HG03565 (cell line): Measurements from ENCODE around the gene ZFP91.

ENCODE experiments used
- ATAC-seq: cut with Tn5 transposase; IDR thresholded peaks from one replicate; pipeline ENCODE4 v1.9.1; 2021; ENCODE audit warnings: mild to moderate bottlenecking, moderate library complexity; ENCODE audit not compliant: unreplicated experiment

ZFP91 gene

GRCh38 chr11:58659404-58659803, 80.5 kb downstream of the ZFP91 start:
- no peak for ATAC-seq

GRCh38 chr11:58659910-58660570, 81.2 kb downstream of the ZFP91 start:
- ATAC-seq = no peak
